NK-92 (cell line): ENCODE measurements around the gene LSM14A.
"Not testable (repeated sequence)": the region's sequence is repeated elsewhere in the genome, so short reads cannot be mapped to it uniquely, and the experiment has no call there.

ENCODE experiments used
- DNase-seq: peaks from one replicate; lab custom pipeline; 2025; ENCODE audit not compliant: unreplicated experiment; lab: John Stamatoyannopoulos, UW

The LSM14A gene

DNA sequence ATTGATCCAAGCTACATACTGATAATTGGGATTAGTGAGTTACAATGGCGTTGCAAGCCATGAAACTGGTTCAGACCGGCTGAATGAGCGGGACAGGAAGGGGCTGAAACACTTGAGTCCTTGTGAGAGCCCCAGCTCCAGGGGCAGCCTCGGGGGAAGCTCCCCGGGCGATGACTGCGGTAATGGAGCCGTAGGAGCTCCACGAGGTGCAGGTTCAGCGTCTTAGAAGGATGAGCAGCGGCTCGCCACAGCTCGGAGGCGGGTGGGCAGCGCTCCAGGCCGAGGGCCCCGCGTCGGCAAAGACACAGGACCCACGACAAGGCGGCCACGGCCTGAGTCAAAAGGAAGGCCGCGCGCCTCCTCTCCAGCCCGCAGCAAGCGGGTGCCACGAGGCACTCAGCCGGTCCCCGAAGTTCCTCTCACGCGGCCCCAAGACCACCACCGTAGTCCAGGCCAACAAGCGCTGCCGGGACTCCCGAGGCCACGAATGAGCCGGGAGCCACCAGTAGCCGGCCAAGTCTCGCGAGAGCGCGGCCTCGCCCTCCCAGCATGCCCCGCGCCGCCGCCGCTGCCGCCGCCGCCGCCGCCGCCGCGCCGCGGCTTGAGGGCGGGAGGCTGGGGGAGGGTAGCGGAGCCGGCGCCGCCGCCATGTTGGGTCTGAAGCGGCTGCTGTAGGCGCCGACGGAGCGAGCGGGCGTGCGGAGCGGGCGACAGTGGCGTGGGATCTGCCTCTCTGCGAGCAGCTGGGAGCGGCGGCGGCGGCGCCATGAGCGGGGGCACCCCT, at the start of gene LSM14A:
Gene LSM14A, plus strand, starts transcription at position 628 of the 784 bp plus-strand sequence. Its CDS starts 139 bp downstream, at position 767.
- peak; percentile 52 for DNase-seq

DNA sequence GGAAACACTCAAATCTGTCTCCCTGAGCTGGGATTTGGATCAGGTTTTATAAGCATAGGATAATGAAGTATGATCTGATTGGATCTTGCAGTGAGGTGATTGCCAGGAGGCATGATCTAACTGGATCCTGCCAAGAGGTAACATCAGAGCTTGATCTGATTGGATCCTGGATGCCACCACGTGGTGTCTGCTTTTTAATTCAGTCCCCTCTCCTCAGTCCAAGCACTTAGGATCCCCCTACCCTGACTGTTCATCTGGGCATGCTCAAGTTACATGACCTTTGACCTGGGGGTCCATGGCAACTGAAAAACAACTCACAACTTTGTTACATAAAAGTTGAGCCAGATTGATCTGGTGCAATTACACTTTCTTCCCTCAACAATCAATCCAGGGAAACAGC, 47.5 kb upstream of the LSM14A start:
- no peak for DNase-seq

DNA sequence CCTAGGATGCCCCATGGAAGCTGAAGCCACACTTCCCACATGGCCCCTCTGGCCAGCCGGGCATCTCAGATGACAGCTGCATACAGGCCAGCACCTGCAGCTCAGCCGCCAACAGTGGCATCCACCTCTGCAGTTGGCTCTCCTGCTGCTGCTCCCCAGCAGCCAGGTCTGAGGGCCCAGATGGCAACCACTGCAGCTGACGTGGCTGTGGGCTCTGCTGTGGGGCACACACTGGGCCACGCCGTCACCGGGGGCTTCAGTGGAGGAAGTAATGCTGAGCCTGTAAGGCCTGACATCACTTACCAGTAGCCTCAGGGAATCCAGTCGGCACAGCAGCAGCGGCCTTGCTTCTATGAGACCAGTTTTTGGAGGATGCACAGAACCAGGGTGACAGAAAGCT, 45.3 kb upstream of the LSM14A start:
- DNase-seq, result no peak

DNA sequence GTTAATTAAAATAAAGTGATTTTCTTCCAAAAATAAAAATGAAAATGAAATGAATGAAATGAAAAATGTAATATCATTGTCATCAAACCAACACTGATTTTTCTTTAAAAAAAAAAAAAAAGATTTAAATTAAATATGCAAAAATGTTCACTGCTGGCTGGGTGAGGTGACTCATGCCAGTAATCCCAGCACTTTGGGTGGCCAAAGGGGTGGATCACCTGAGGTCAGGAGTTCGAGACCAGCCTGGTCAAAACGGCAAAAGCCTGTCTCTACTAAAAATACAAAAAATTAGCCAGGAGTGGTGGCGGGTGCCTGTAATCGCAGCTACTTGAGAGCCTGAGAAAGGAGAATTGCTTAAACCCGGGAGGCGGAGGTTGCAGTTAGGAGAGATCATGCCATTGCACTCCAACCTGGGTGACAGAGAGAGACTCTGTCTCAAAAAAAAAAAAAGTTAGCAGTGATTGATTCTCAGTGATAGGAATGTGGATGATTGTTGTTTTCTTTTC, 44.6 kb upstream of the LSM14A start:
- DNase-seq, result no peak

DNA sequence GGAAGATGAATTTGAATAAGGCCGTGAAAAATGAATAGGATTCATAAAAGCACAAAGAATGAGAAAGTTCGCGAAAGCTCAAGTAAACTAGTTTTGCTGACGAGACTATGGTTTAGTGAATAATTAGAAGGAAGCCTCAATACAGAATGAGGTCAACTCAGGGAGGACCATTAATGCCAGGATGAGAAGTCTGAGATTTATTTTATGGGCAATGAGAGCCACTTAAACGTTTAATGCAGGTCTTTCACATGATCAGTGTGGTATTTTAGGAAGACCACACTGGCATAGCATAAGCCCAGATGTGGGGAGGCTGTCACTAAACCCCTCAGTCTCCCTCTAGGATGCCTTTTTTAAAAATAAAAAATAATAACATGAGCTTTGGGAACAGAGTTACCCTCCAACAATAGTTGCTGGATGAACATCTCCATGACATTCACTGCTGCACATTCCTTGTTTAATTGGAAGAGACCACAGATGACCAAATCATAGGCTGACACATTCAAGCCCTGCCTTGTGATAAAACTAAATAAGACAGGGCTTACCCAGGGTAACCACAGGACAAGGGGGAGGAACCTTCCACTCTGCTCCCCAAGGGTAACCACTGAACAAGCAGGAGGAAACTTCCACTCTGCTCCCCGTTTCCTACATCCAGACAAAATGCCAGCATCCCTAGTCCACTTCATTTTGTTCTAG, 43.6 kb upstream of the LSM14A start:
- DNase-seq, result no peak

DNA sequence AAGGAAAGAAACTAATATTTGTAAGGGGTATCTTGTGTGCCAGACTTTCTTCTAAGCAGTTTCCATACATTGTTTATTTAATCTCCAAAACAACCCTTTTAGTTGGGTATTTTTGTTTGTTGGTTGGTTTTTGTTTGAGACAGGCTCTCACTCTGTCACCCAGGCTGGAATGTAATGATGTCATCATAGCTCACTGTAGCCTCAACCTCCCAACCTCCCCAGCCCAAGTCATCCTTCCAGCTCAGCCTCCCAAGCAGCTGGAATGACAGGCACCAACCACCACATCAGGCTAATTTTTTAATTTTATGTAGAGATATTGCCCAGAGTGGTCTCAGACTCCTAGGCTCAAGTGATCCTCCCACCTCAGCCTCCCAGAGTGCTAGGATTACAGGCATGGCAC, 41.2 kb upstream of the LSM14A start:
- no peak for DNase-seq

DNA sequence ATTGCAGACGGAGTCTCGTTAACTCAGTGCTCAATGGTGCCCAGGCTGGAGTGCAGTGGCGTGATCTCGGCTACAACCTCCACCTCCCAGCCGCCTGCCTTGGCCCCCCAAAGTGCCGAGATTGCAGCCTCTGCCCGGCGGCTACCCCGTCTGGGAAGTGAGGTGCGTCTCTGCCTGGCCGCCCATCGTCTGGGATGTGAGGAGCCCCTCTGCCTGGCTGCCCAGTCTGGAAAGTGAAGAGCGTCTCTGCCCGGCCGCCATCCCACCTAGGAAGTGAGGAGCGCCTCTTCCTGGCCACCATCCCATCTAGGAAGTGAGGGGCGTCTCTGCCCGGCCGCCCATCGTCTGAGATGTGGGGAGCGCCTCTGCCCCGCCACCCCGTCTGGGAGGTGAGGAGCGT, 40.2 kb upstream of the LSM14A start:
- not testable (repeated sequence) for DNase-seq

DNA sequence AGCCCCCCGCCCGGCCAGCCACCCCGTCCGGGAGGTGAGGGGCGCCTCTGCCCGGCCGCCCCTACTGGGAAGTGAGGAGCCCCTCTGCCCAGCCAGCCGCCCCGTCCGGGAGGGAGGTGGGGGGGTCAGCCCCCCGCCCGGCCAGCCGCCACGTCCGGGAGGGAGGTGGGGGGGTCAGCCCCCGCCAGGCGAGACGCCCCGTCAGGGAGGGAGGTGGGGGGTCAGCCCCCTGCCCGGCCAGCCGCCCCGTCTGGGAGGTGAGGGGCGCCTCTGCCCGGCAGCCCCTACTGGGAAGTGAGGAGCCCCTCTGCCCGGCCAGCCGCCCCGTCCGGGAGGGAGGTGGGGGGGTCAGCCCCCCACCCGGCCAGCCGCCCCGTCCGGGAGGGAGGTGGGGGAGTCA, 39.6 kb upstream of the LSM14A start:
- not testable (repeated sequence) for DNase-seq

DNA sequence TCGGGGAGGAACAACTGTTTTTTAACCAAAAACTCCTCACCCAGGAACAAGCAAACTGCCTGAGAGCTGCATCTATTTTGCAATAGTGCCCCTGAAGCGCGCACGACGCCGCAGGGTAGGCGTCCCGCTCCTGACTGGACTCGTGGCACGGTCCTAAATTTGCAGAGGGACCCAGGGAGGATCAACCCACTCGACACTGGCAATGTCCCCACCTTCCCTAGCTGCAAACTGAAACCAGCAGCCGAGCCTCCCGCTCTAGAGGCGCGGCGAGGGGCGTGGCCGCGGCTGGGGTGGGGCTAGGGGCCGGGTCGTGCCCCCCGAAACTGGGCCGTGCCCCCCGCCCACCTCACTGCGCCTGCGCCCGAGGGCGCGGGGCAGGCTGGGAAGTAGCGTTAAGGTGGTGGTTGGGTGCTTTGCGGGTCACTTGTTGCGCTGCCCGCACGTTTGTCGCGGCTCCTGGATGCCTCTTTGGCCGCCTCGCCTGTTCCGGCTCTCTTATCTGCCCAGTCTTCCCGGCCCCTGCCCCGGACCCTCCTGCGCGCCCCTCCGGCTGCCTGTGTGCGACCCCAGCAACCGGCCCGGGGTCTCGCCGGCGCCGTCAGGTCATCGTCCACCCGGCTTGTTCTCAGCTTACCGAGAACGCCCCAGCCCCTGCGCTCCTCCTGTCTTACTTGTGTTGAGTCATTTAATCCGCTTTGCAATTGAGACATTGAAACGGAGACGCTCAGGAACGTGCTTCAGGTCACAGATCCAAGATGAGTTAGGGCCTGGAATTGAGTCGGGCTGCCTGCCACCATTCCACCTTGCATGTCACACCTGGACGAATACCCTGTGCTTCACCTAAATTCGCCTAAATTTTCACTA, 37.9 kb upstream of the LSM14A start:
- peak; percentile 78 for DNase-seq

DNA sequence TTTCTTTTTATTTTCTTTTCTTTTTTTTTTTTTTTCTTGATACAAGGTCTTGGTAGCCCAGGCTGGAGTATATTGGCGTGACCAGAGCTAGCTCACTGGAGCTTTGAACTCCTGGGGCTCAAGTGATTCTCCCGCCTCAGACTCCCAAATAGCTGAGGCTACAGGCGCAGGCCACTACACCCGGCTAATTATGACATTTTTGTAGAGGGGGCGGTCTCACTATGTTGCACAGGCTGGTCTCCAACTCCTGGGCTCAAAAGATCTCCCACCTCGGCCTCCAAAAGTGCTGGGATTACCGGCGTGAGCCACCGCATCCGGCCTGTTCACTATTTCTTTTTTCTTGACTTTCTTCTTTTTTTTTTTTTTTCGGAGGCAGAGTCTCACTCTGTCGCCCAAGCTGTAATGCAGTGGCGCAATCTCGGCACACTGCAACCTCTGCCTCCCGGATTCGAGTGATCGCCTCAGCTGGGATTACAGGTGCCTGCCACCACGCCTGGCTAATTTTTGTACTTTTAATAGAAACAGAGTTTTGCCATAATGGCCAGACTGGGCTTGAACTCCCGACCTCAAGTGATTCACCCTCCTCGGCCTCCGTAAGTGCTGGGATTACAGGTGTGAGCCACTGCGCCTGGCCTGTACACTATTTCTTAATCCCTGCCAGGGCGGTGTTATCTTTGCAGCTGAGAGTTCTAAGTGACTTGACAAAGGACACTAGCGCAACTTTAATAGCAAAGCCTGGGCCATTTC, 37.1 kb upstream of the LSM14A start:
- DNase-seq, result no peak

DNA sequence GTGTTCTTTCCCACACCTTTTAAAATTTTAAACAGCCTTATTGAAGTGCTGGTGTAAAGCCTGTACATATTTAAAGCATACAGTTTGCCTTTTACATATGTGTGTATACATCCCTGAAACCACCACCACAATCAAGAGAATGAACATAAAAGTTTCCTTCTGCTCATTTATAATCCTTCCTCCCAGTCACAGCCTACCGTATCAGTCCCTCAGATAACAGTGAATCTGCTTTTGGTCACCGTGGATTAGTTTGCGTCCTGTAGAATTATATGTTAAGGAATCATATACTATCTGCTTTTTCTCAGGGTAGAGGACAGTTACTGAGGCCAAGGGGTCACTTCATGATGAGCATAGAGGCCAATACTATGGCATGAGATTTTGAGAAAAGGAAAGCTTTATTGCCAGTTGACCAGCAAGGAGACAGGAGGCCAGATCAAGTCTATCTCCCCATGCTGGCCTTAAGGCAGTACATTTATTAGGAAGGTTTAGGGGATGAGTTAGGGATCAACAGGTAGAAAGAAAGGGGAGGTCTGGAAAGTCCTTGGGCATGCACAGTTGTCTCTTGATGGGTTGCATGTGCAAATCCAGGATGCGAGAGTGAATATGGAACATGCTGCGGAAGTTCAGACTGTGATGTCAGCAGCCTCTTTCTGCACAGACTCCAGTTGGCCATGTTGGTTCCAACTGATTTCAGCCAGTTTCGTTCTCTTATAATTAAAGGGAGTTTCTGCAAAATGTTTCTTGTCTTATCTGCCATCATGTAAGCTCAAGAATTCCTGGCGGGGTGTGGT, 36.3 kb upstream of the LSM14A start:
- DNase-seq, result no peak

DNA sequence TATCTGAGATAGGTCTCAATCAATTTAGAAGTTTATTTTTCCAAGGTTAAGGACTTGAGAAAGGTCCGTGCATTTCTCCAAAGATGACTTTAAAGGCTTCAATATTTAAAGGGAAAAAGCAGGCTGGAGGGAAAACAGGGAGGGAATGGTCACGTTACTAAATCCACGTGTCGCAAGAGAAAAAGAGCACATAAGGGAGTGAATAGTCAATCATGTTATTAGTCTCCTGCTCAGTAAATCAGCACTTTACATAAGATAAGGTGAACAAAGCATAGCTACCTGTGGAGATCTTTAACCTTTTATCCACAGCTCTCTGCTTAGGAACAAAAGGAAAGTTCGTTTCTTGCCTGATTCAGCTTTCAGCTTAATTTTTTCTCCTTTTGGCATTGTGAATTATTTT, 31.3 kb upstream of the LSM14A start:
- DNase-seq, result no peak

DNA sequence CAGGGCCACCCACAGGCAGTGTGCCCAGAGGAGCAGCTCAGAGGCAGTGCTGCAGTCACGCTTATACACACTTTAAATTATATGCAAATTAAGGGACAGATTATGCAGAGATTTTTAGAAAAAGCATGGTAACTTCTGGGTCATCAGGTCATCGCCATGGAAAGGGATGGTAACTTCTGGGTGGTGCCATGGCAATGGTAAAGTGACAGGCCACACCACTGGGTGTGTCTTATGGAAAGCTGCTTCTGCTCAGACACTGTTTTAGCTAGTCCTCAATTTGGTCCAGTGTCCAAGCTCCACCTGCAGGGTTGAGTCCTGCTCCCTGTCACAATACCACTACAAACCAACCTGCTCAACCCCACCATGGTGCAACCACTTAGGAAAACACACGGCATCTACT, 29.9 kb upstream of the LSM14A start:
- no peak for DNase-seq

DNA sequence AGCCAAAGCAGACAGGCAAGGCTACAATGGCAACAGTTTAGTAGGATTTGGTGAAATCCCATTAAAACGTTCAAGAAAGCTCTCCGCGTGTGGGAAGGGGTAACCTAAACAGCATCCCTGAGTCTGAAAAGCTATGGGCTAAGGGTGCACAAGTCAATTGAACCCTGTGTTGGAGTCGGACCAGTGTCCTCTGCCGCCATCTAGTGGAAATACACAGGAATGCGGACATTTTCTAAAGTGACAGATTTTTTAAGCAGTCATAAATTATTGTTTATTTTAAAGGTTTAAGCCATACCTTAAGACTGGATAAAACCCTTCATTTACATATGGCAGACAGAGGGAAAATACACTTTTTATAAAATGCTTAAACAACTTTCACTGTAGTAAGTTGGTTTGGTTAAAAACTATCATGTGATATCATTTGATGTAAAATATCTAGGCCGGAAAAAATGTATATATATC, 26.5 kb upstream of the LSM14A start:
- no peak for DNase-seq

DNA sequence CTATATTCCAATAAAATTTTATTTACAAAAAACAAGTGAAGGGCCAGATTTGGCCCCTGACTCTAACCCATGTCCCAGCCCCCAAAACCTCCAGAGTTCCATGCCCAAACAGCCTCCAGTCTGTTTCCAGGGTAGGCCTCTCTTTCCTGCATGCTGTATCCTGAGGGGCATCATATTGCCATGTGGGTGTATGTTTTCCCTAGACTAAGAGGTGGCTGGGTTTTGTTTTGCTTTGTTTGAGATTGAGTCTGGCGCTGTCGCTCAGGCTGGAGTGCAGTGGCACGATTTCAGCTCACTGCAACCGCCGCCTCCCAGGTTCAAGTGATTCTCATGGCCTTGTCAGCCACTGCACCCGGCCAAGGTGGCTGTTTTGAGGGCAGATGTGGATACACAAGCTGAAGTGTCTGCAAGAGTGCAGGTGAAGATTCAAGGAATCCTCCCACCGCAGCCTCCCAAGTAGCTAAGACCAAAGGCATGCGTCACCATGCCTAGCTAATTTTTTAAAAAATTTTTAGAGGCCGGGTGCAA, 23.6 kb upstream of the LSM14A start:
- DNase-seq, result no peak

DNA sequence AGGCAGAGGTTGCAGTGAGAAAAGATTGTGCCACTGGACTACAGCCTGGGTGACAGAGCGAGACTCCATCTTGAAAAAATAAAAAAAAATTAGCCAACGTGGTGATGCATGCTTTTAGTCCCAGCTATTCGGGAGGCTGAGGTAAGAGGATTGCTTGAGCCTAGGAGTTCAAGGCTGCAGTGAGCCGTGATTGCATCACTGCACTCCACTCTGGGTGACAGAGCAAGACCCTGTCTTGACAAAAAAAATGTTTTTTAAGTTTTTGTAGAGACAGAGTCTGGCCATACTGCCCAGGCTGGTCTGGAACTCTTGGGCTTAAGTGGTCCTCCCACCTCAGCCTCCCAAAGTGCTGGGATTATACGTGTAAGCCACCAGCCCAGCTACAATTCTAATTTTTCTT, 22.4 kb upstream of the LSM14A start:
- no peak for DNase-seq

DNA sequence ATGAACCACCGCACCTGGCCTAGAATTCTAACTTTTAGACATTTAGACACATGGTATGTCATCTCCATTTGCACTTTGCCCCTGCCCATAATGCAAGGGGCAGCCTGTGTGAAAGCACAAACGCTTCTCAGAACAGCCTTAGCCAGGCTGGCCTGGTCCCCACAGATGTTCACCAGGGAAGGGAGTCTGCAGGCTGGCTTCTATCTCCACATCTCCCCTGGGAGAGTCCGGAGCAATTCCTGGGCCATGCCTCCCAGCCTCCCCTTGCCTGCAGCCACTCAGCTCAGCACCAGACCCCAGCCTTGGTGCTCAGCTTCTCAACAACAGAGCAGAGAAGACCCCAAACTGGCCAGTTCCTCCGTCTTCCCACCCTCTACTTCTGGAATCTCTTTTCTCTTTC, 21.7 kb upstream of the LSM14A start:
- DNase-seq, result no peak

DNA sequence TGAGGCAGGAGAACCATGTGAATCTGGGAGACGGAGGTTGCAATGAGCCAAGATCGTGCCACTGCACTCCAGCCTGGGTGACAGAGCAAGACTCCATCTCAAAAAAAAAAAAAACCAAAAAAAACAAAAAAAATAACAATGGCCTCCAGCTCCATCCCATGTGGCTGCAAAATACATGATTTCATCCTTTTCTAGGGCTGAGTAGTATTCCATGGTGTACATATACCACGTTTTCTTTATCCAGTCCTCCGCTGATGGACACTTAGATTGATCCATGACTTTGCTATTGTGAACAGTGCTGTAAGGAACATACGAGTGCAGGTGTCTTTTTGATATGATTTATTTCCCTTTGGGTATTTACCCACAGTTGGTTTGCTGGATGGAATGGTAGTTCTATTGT, 20.9 kb upstream of the LSM14A start:
- DNase-seq, result no peak

DNA sequence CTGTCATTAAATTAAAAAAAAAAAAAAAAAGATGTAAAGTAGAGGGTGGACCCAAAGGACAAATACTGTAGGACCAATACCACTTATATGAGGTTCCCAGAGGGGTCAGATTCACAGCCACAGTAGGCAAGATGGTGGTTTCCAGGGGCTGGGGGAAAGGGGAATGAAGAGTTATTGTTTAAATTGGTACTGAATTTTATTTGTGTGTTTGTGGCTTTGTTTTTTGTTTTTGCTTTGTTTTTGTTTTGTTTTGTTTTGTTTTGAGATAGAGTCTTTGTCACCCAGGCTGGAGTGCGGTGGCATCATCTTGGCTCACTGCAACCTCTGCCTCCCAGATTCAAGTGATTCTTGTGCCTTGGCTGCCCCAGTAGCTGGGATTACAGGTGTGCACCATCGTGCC, 17.9 kb upstream of the LSM14A start:
- no peak for DNase-seq

DNA sequence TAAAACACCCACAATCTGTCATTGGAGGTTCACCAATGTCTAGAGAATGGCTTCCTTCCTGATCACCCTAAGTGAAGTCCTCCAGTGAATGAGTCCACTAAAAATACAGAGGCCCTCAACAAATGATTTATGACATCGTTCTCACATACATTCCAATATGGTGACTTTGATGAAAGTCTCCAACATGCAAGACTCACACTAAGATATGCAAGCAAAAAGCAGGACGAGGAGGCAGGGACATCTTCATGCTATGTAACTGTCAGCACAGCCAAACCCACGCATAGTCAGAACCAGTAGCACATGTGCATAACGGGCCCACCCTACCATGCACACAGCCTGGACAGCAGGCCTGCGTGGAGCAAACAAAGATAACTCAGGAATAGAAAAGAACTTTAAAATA, 16.6 kb upstream of the LSM14A start:
- no peak for DNase-seq
